Activated T-cell treated with anti-CD3 and anti-CD28 coated beads, Interleukin-2, amount 50 U/mL, for 4 hours (primary cell): ENCODE measurements around the gene TGM6. TPM values are rescaled to one million over a fixed set of nuclear protein-coding genes. Genes with fewer than 3 reads are reported as not detected.

Experiments
- ATAC-seq, 2 donors: fragments of 200-7000 bp; cut with Tn5 transposase; one replicate each; pipeline ENCODE4 v1.10.0; 2021
- DNase-seq: peaks from one replicate; pipeline ENCODE4 v3.0.0-alpha.2; 2020
- H3K27me3 Mint-ChIP-seq: one replicate; pipeline ENCODE4 v1.8.0; 2021; ENCODE audit warnings: low read depth, mixed read lengths
- H3K36me3 Mint-ChIP-seq: one replicate; pipeline ENCODE4 v1.8.0; 2022; ENCODE audit warnings: mixed read lengths; ENCODE audit not compliant: insufficient read depth
- H3K4me1 Mint-ChIP-seq: one replicate; pipeline ENCODE4 v1.8.0; 2021; ENCODE audit warnings: low read depth, mixed read lengths
- H3K4me3 Mint-ChIP-seq: one replicate; pipeline ENCODE4 v1.8.0; 2021; ENCODE audit warnings: mild to moderate bottlenecking, moderate library complexity, mixed read lengths
- H3K9me3 Mint-ChIP-seq: one replicate; pipeline ENCODE4 v1.8.0; 2021; ENCODE audit warnings: mixed read lengths
- total RNA-seq, 3 donors: library from RNA; stranded (reverse); gene quantifications; one replicate each; pipeline ENCODE4 v1.2.1, GENCODE V29; 2021

Gene TGM6
- total RNA-seq, 3 donors from 2014 or later: not detected

GRCh38 chr20:2378893-2379292 is 1.8 kb upstream of the TGM6 start:
- Mint-ChIP-seq H3K4me3 (no peak overlapping the region), H3K27me3 (peaks cover 11% of the 10 kb centered on the region), H3K9me3 (no peaks in the 10 kb centered on the region), H3K36me3 (no peaks in the 10 kb centered on the region), H3K4me1 (peaks cover 21% of the 10 kb centered on the region)
- ATAC-seq: no peak
- no peak for DNase-seq

GRCh38 chr20:2379511-2380229 is 1.0 kb upstream of the TGM6 start:
- no peaks in the 10 kb centered on the region for H3K36me3 Mint-ChIP-seq
- no peaks in the 10 kb centered on the region for H3K9me3 Mint-ChIP-seq
- H3K4me3 Mint-ChIP-seq: no peak overlapping the region
- ATAC-seq (peak; percentile 71 to 80), DNase-seq (no peak)
- peaks cover 21% of the 10 kb centered on the region for H3K4me1 Mint-ChIP-seq
- peaks cover 9% of the 10 kb centered on the region for H3K27me3 Mint-ChIP-seq

GRCh38 chr20:2381303-2381702 is 602 bp downstream of the TGM6 start:
- no peak overlapping the region for H3K4me3 Mint-ChIP-seq
- DNase-seq (no peak), ATAC-seq (no peak)
- peaks cover 21% of the 10 kb centered on the region for H3K4me1 Mint-ChIP-seq
- H3K9me3 Mint-ChIP-seq: peaks cover 2% of the 10 kb centered on the region
- H3K27me3 Mint-ChIP-seq: peaks cover 9% of the 10 kb centered on the region
- H3K36me3 Mint-ChIP-seq: no peaks in the 10 kb centered on the region

GRCh38 chr20:2382833-2383232 is 2.1 kb downstream of the TGM6 start:
- Mint-ChIP-seq H3K9me3 (peaks cover 9% of the 10 kb centered on the region), H3K27me3 (peaks cover 9% of the 10 kb centered on the region), H3K4me1 (peaks cover 24% of the 10 kb centered on the region), H3K4me3 (no peak overlapping the region), H3K36me3 (no peaks in the 10 kb centered on the region)
- no peak for DNase-seq
- ATAC-seq: no peak

- Mint-ChIP-seq H3K36me3 (no peaks in the 10 kb centered on the region), H3K9me3 (peaks cover 15% of the 10 kb centered on the region), H3K4me1 (peaks cover 8% of the 10 kb centered on the region), H3K4me3 (no peak overlapping the region), H3K27me3 (peaks cover 6% of the 10 kb centered on the region)
- ATAC-seq: no peak
- DNase-seq: no peak
Measured at GRCh38 chr20:2385026-2385425, 4.3 kb downstream of the TGM6 start.

- peaks cover 15% of the 10 kb centered on the region for H3K9me3 Mint-ChIP-seq
- no peak for DNase-seq
- no peak for ATAC-seq
Measured at GRCh38 chr20:2385496-2385895, 4.8 kb downstream of the TGM6 start.

GRCh38 chr20:2386516-2387179 is 5.9 kb downstream of the TGM6 start:
- Mint-ChIP-seq H3K36me3 (no peaks in the 10 kb centered on the region), H3K27me3 (peaks cover 6% of the 10 kb centered on the region), H3K4me1 (peaks cover 3% of the 10 kb centered on the region), H3K4me3 (no peak overlapping the region), H3K9me3 (peaks cover 15% of the 10 kb centered on the region)
- ATAC-seq: no peak
- no peak for DNase-seq

More at GRCh38 chr20:2385496-2385895, 4.8 kb downstream of the TGM6 start:
- Mint-ChIP-seq H3K27me3 (peaks cover 6% of the 10 kb centered on the region), H3K36me3 (no peaks in the 10 kb centered on the region), H3K4me1 (peaks cover 4% of the 10 kb centered on the region), H3K4me3 (no peak overlapping the region)

- no peaks in the 10 kb centered on the region for H3K36me3 Mint-ChIP-seq
- ATAC-seq (peak; percentile 69 to 84), DNase-seq (peak; percentile 24)
- H3K9me3 Mint-ChIP-seq: peaks cover 15% of the 10 kb centered on the region
- H3K4me1 Mint-ChIP-seq: peaks cover 3% of the 10 kb centered on the region
- peaks cover 6% of the 10 kb centered on the region for H3K27me3 Mint-ChIP-seq
- no peak overlapping the region for H3K4me3 Mint-ChIP-seq
Measured at GRCh38 chr20:2387180-2387577, 6.5 kb downstream of the TGM6 start.

- Mint-ChIP-seq H3K4me1 (peaks cover 3% of the 10 kb centered on the region), H3K4me3 (no peak overlapping the region)
Measured at GRCh38 chr20:2387580-2387979, 6.9 kb downstream of the TGM6 start.

GRCh38 chr20:2390951-2391675 is 10.4 kb downstream of the TGM6 start:
- no peak for ATAC-seq
- Mint-ChIP-seq H3K4me1 (peaks cover 3% of the 10 kb centered on the region), H3K4me3 (no peak overlapping the region), H3K36me3 (no peaks in the 10 kb centered on the region), H3K27me3 (no peaks in the 10 kb centered on the region), H3K9me3 (peaks cover 14% of the 10 kb centered on the region)
- no peak for DNase-seq

More at GRCh38 chr20:2387580-2387979, 6.9 kb downstream of the TGM6 start:
- Mint-ChIP-seq H3K27me3 (peaks cover 4% of the 10 kb centered on the region), H3K36me3 (no peaks in the 10 kb centered on the region), H3K9me3 (peaks cover 15% of the 10 kb centered on the region)
- peak in 1 of 2 donors; percentile 12 for ATAC-seq
- no peak for DNase-seq

GRCh38 chr20:2394411-2395055 is 13.8 kb downstream of the TGM6 start:
- ATAC-seq (no peak), DNase-seq (no peak)
- Mint-ChIP-seq H3K27me3 (peaks cover 3% of the 10 kb centered on the region), H3K4me3 (no peak overlapping the region), H3K36me3 (no peaks in the 10 kb centered on the region), H3K4me1 (no peaks in the 10 kb centered on the region), H3K9me3 (peaks cover 4% of the 10 kb centered on the region)

- no peaks in the 10 kb centered on the region for H3K4me1 Mint-ChIP-seq
- no peaks in the 10 kb centered on the region for H3K36me3 Mint-ChIP-seq
- H3K27me3 Mint-ChIP-seq: peaks cover 3% of the 10 kb centered on the region
- no peak for DNase-seq
- peaks cover 4% of the 10 kb centered on the region for H3K9me3 Mint-ChIP-seq
- H3K4me3 Mint-ChIP-seq: no peak overlapping the region
- no peak for ATAC-seq
Measured at GRCh38 chr20:2395136-2395535, 14.4 kb downstream of the TGM6 start.

- no peaks in the 10 kb centered on the region for H3K36me3 Mint-ChIP-seq
- H3K4me3 Mint-ChIP-seq: no peak overlapping the region
- H3K4me1 Mint-ChIP-seq: no peaks in the 10 kb centered on the region
- peaks cover 3% of the 10 kb centered on the region for H3K27me3 Mint-ChIP-seq
- no peak for ATAC-seq
- peaks cover 4% of the 10 kb centered on the region for H3K9me3 Mint-ChIP-seq
- no peak for DNase-seq
Measured at GRCh38 chr20:2396241-2396814, 15.6 kb downstream of the TGM6 start.

- Mint-ChIP-seq H3K4me1 (no peaks in the 10 kb centered on the region), H3K4me3 (no peak overlapping the region), H3K9me3 (peaks cover 4% of the 10 kb centered on the region), H3K36me3 (no peaks in the 10 kb centered on the region), H3K27me3 (peaks cover 3% of the 10 kb centered on the region)
- DNase-seq: no peak
- no peak for ATAC-seq
Measured at GRCh38 chr20:2397091-2397490, 16.4 kb downstream of the TGM6 start.
